K562 (cell line): ENCODE data around the gene C11orf98. TPM values are rescaled to one million over a fixed set of nuclear protein-coding genes. Genes with fewer than 3 reads are reported as not detected.

Experiments
- ARNT ChIP-seq, 2 experiments: fragments of 450-650 bp; IDR thresholded peaks; 2 replicates each; pipeline ENCODE4 v1.6.1; 2016; ENCODE audit warnings: mild to moderate bottlenecking in 1 of 2
- ATF2 ChIP-seq: sonication (generic); formaldehyde crosslinking; IDR thresholded peaks from 2 replicates; pipeline ENCODE4 v1.8.1; 2022; ENCODE audit warnings: missing genetic modification reagents
- BRF2 ChIP-seq: IDR thresholded peaks from 3 replicates; pipeline ENCODE4 v1.6.1; 2011; ENCODE audit warnings: borderline replicate concordance, mild to moderate bottlenecking; ENCODE audit not compliant: insufficient read length, insufficient read depth
- CTCF ChIP-seq, 3 experiments: IDR thresholded peaks in 2 of 3; conservative IDR thresholded peaks in 1 of 3; 2 replicates each; pipeline ENCODE4 v1.5.1; 2011 to 2012; ENCODE audit warnings: low read length in 3 of 3, mild to moderate bottlenecking in 3 of 3, control low read depth in 2 of 3, improper control_type of control experiment in 1 of 3, inconsistent platforms in 1 of 3, low read depth in 1 of 3, mixed read lengths in 1 of 3, moderate library complexity in 1 of 3; ENCODE audit not compliant: insufficient read depth in 2 of 3
- DDX20 ChIP-seq: fragments of 450-650 bp; IDR thresholded peaks from 2 replicates; pipeline ENCODE4 v1.6.1; 2016; ENCODE audit warnings: missing genetic modification characterization, low read depth, mild to moderate bottlenecking, missing compliant biosample characterization, moderate library complexity
- DIDO1 ChIP-seq: fragments of 450-650 bp; IDR thresholded peaks from 2 replicates; pipeline ENCODE4 v1.6.1; 2016; ENCODE audit warnings: low read depth, missing biosample characterization, missing genetic modification characterization
- DNMT1 ChIP-seq: fragments of 450-650 bp; IDR thresholded peaks from 2 replicates; pipeline ENCODE4 v1.6.1; 2016; ENCODE audit warnings: antibody characterized with exemption, mild to moderate bottlenecking
- KDM5B ChIP-seq: fragments of 200-600 bp; sonication (generic); IDR thresholded peaks from 2 replicates; pipeline ENCODE4 v1.6.1; 2012; ENCODE audit warnings: low read depth, mild to moderate bottlenecking, moderate library complexity, low read length, control low read depth, inconsistent platforms; ENCODE audit not compliant: insufficient replicate concordance
- NFE2 ChIP-seq: IDR thresholded peaks from 2 replicates; pipeline ENCODE4 v1.6.1; 2014; ENCODE audit warnings: antibody characterized with exemption, low read depth
- NONO ChIP-seq, 2 experiments: fragments of 200-400 bp in 1 of 2; fragments of 450-650 bp in 1 of 2; formaldehyde crosslinking in 1 of 2; IDR thresholded peaks; 2 replicates each; pipeline ENCODE4 v1.6.1; 2017; ENCODE audit warnings: low read depth in 2 of 2, mild to moderate bottlenecking in 2 of 2, moderate library complexity in 2 of 2, low read length in 1 of 2
- PATZ1 ChIP-seq: fragments of 250-450 bp; sonication (Bioruptor Pico); IDR thresholded peaks from 2 replicates; pipeline ENCODE4 v1.5.0; 2020; ENCODE audit warnings: mild to moderate bottlenecking, borderline replicate concordance
- PRDM10 ChIP-seq: fragments of 450-650 bp; IDR thresholded peaks from 2 replicates; pipeline ENCODE4 v1.6.1; 2018; ENCODE audit not compliant: partially characterized antibody
- SMARCA5 ChIP-seq: fragments of 450-650 bp; IDR thresholded peaks from 2 replicates; pipeline ENCODE4 v1.6.1; 2016
- SRF ChIP-seq, 2 experiments: fragments of 250-450, 450-650 bp in 1 of 2; sonication (Bioruptor Pico) in 1 of 2; sonication (generic) in 1 of 2; formaldehyde crosslinking; IDR thresholded peaks; 2 replicates each; pipeline versions ENCODE4 v1.5.0 to v1.5.1; 2020 to 2022; ENCODE audit warnings: mild to moderate bottlenecking in 1 of 2, missing genetic modification reagents in 1 of 2
- ZNF253 ChIP-seq: fragments of 250-450 bp; sonication (Bioruptor Pico); conservative IDR thresholded peaks from 2 replicates; pipeline ENCODE4 v1.6.1; 2021; ENCODE audit warnings: mild to moderate bottlenecking
- polyA plus RNA-seq, 8 experiments: library from polyadenylated mRNA; depleted of rRNA in 4 of 8; stranded (reverse) in 5 of 8; unstranded in 3 of 8; fragments of >200 nt; fragmentation: Nextera tagmentation in 2 of 8; fragmentation: Illumina TruSeq in 1 of 8; extraction: Ambion mirVana in 2 of 8; extraction: Trizol in 1 of 8; gene quantifications; 2 replicates each; pipeline versions ENCODE4 v1.2.1 to v1.2.3, GENCODE V29; 2011 to 2014; ENCODE audit warnings: inconsistent platforms in 1 of 8, missing spikeins in 1 of 8
- total RNA-seq, 7 experiments: library from RNA; depleted of rRNA in 6 of 7; stranded (reverse); fragments of >200 nt in 6 of 7; fragmentation: Illumina TruSeq in 2 of 7; extraction: Trizol in 2 of 7; gene quantifications; 2 replicates each; pipeline versions ENCODE4 v1.2.1 to v1.2.3, GENCODE V29; 2011 to 2021; ENCODE audit warnings: low replicate concordance in 1 of 7

The C11orf98 gene
- total and polyA plus RNA-seq, 9 of the 15 experiments (the other 6 are each of a cell fraction or from before 2014, with no cell fraction given): 103 to 352 (median 218) TPM

- TF ChIP-seq NFE2: peak; percentile 45; the same call in 1 of the 2 replicates
- TF ChIP-seq ARNT (IDR thresholded peaks at IDR 0.05): no peak
- peak; percentile 56 for TF ChIP-seq PRDM10
- no peak for TF ChIP-seq CTCF (IDR thresholded peaks at IDR 0.05 in 2 of 3, conservative IDR thresholded peaks at IDR 0.05 in 1 of 3; ENCODE audit: insufficient read depth in 2 of 3, low read depth in 1 of 3, low read length in 3 of 3)
- no peak for TF ChIP-seq ZNF253 (CRISPR knock-in tag)
- TF ChIP-seq BRF2: no peak
- TF ChIP-seq NONO (IDR thresholded peaks at IDR 0.05; ENCODE audit: low read depth in 2 of 2, low read length in 1 of 2): peak in 1 of 2 experiments; percentile 23; a peak in 1 of 4 replicates
- peak; percentile 90 for TF ChIP-seq KDM5B
- TF ChIP-seq PATZ1 (CRISPR knock-in tag): no peak
- no peak for TF ChIP-seq SRF (CRISPR knock-in tag; IDR thresholded peaks at IDR 0.05)
- TF ChIP-seq DDX20: no peak
- TF ChIP-seq DNMT1: no peak
- TF ChIP-seq ATF2 (CRISPR knock-in tag): no peak
- TF ChIP-seq DIDO1 (tag): peak; percentile 75; the same call in 1 of the 2 replicates
- TF ChIP-seq SMARCA5: no peak
Measured at GRCh38 chr11:62671608-62672389, 6.8 kb upstream of the C11orf98 start, which contains the start of the genes LBHD1 and UQCC3 (continued).
